Measurements from ENCODE around the gene CELA3A. TPM values are rescaled to one million over a fixed set of nuclear protein-coding genes. Genes with fewer than 3 reads are reported as not detected.

The CELA3A gene
- total and polyA plus RNA-seq, 2 of the 13 experiments (the other 11 are each of a cell fraction or from before 2014, with no cell fraction given): 0.09 TPM; not detected in 1

GRCh38 chr1:22025368-22026155 lies 24.1 kb downstream of the CELA3A start (continued):
- TF ChIP-seq ZNF329 (CRISPR knock-in tag; IDR thresholded peaks at IDR 0.05; ENCODE audit: low read depth): no peak
- TF ChIP-seq ZBTB7B (CRISPR knock-in tag; IDR thresholded peaks at IDR 0.05): peak; percentile 52
- no peak for TF ChIP-seq MBNL3 (CRISPR knock-in tag; conservative IDR thresholded peaks at IDR 0.05)
- no peak for TF ChIP-seq TOE1 (CRISPR knock-in tag; IDR thresholded peaks at IDR 0.05)
- TF ChIP-seq ELF4 (CRISPR knock-in tag; IDR thresholded peaks at IDR 0.05; ENCODE audit: borderline replicate concordance): peak; percentile 85; the same call in 1 of the 2 replicates
- no peak for TF ChIP-seq ZNF337 (CRISPR knock-in tag; IDR thresholded peaks at IDR 0.05; ENCODE audit: borderline replicate concordance, low read depth)
- TF ChIP-seq ZNF512B (CRISPR knock-in tag; IDR thresholded peaks at IDR 0.05; ENCODE audit: borderline replicate concordance): peak; percentile 83; the same call in 1 of the 2 replicates
- TF ChIP-seq ZSCAN20 (CRISPR knock-in tag; IDR thresholded peaks at IDR 0.05; ENCODE audit: borderline replicate concordance): no peak
- TF ChIP-seq ZNF484 (CRISPR knock-in tag; IDR thresholded peaks at IDR 0.05; ENCODE audit: borderline replicate concordance, low read depth): no peak
- TF ChIP-seq ZFAT (CRISPR knock-in tag; conservative IDR thresholded peaks at IDR 0.05): peak; percentile 84; the same call in 1 of the 2 replicates
- no peak for TF ChIP-seq ETS1 (CRISPR knock-in tag; IDR thresholded peaks at IDR 0.05)
- no peak; the same call in 1 of the 2 replicates for TF ChIP-seq ATAD3A (CRISPR knock-in tag; IDR thresholded peaks at IDR 0.05)
- TF ChIP-seq ZMYM2 (CRISPR knock-in tag; IDR thresholded peaks at IDR 0.05): no peak
- no peak for TF ChIP-seq E2F5 (CRISPR knock-in tag; conservative IDR thresholded peaks at IDR 0.05)
- TF ChIP-seq NCOA2 (CRISPR knock-in tag; IDR thresholded peaks at IDR 0.05): 0 out of 2 replicates have a peak, but pooled peaks have one; percentile 4
- 0 out of 2 replicates have a peak, but pooled peaks have one; percentile 27 for TF ChIP-seq CEBPG (CRISPR knock-in tag; IDR thresholded peaks at IDR 0.05)
- TF ChIP-seq ZNF552 (CRISPR knock-in tag; IDR thresholded peaks at IDR 0.05; ENCODE audit: borderline replicate concordance): no peak; the same call in 1 of the 2 replicates
- no peak for TF ChIP-seq ZFP36L1 (CRISPR knock-in tag; IDR thresholded peaks at IDR 0.05)
- TF ChIP-seq GATAD2A (CRISPR knock-in tag; IDR thresholded peaks at IDR 0.05): no peak; the same call in 1 of the 2 replicates
- TF ChIP-seq ZNF275 (CRISPR knock-in tag; IDR thresholded peaks at IDR 0.05; ENCODE audit: borderline replicate concordance): no peak; the same call in 1 of the 2 replicates
- TF ChIP-seq PBX3 (CRISPR knock-in tag; IDR thresholded peaks at IDR 0.05; ENCODE audit: borderline replicate concordance): no peak
- TF ChIP-seq ZNF20 (CRISPR knock-in tag; IDR thresholded peaks at IDR 0.05): no peak
- no peak for TF ChIP-seq TMF1 (CRISPR knock-in tag; IDR thresholded peaks at IDR 0.05; ENCODE audit: low read depth)
